GM18951 (cell line): ENCODE results near the gene RASD1.

Experiments
- POLR2A ChIP-seq: IDR thresholded peaks from 4 replicates; pipeline ENCODE4 v1.6.1; 2011; ENCODE audit warnings: mild to moderate bottlenecking; ENCODE audit not compliant: insufficient read length, insufficient read depth; ENCODE audit errors: extremely low read depth
- in situ Hi-C: fragments of 300-500 bp; cut with MboI; formaldehyde crosslinking; loops from one replicate; pipeline ENCODE4 v1.12.0; 2022; ENCODE audit warnings: low sequenced_read_pairs, mixed read lengths, inconsistent platforms; ENCODE audit not compliant: unreplicated experiment

RASD1 gene

DNA sequence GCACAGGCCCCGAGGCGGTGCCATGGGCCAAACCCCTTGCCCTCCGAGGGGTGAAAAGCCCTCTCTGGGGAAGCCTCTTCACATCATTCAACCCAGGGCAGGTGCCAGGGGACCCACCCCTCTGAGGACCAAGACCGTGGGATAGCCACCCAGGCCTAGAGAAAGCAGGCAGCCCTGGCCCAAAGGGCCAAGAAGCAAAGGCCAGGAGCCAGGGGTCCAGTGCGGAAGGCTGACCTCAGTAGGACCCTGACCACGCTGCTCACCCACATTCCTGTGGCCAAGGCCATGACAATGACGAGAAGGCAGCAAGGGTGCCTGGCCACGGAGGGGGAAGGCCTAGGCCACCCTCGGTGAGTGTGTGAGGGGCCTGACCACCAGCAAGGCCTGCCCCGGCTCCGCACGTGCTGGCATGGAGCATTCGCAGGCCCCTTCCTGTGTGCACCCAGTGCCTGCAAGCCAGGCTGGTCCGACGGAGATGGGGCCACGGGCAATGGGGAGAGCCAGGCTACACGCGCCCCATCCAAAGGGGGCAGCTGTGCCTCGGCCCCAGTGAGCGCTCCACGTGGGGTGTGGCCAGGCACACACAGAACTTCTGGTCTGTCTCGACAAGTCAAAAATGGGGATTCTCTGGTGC, 24.5 kb upstream of the RASD1 start:
- in situ Hi-C loops: no loop called here
- no peak for TF ChIP-seq POLR2A

DNA sequence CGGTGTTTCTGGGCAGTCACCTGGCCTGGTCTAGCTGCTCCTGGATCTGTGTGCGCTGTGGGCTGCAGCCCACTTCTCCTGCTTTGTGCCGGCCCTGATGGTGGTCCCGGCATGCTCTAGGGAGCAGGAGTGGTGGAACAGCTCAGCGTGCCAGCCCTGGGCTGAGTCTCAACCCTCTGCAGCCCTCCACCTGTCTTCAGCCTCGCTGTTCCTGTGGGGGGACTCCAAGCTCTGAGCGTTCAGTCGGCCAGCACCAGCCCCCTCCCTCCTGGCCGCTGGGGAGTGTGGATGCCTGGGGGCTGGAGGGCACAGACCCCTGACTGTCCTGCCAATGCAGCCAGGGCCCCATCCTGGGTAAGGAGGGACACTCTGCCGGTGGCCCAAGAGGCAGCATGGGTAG, 23.7 kb upstream of the RASD1 start:
- in situ Hi-C loops: no loop called here
- TF ChIP-seq POLR2A: no peak

DNA sequence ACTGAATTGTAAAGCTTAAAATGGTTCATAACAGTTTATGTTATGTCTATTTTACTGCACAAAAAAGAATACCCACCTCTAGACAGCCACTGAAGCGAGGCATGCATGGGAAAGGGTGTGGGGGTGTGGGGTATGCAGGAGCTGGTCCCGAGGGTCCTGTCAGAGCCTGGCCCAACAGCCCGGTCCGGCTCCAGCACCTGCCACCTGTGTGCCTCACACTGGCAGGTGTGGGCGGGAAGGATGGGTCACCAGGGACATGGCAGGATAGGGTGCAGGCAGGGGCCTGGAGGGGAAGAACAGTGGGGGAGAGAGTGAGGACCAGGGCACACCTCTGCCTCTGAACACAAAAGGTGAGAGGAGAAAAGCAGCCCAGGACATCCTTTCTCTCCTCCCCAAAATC, 22.8 kb upstream of the RASD1 start:
- no peak for TF ChIP-seq POLR2A
- in situ Hi-C loops: no loop called here

GRCh38 chr17:17518014-17518413, 21.8 kb upstream of the RASD1 start:
- in situ Hi-C loops: no loop called here
- no peak for TF ChIP-seq POLR2A

- in situ Hi-C loops: no loop called here
These were observed 20.9 kb upstream of the RASD1 start for GRCh38 chr17:17516941-17517720.

GRCh38 chr17:17515934-17516930, 20.0 kb upstream of the RASD1 start:
- in situ Hi-C loops: no loop called here
- TF ChIP-seq POLR2A: no peak

More at GRCh38 chr17:17516941-17517720, 20.9 kb upstream of the RASD1 start:
- no peak for TF ChIP-seq POLR2A

- in situ Hi-C loops: no loop called here
- TF ChIP-seq POLR2A: no peak
These were observed 19.1 kb upstream of the RASD1 start for GRCh38 chr17:17514993-17515933.

DNA sequence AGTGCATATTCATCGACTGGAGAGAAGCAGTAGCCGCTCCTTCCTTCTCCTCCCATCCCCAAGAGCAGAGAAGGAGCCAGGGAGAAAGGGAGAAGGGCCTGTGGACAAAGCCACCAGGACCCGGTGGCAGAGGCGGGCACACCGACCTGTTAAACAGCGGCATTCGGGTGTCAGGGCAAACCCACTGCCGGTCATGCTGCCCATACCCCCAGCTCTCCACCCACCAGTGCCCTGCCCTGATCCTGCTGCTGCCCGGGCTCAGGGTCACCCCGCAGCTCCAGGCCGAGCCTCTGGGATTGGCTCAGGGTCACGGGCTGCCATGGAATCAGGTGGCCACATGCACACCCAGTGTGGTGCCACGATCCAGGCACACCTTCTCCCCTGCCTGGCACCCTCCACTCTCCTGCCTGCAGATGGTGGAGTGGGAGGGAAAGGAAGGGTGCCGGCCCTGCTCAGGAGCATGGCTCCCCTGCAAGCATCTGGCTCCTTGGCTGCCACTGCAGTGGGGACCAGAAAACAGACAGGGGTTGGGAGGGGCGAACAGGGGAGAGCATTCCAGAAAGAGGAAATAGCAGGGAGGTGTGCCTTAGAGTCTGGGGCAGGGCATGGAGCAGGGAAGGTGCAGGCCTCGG, 18.3 kb upstream of the RASD1 start:
- in situ Hi-C loops: no loop called here
- no peak for TF ChIP-seq POLR2A

- TF ChIP-seq POLR2A: no peak
- in situ Hi-C loops: no loop called here
These were observed 17.4 kb upstream of the RASD1 start for GRCh38 chr17:17513626-17514025.

GRCh38 chr17:17512866-17513265, 16.7 kb upstream of the RASD1 start:
- no peak for TF ChIP-seq POLR2A

DNA sequence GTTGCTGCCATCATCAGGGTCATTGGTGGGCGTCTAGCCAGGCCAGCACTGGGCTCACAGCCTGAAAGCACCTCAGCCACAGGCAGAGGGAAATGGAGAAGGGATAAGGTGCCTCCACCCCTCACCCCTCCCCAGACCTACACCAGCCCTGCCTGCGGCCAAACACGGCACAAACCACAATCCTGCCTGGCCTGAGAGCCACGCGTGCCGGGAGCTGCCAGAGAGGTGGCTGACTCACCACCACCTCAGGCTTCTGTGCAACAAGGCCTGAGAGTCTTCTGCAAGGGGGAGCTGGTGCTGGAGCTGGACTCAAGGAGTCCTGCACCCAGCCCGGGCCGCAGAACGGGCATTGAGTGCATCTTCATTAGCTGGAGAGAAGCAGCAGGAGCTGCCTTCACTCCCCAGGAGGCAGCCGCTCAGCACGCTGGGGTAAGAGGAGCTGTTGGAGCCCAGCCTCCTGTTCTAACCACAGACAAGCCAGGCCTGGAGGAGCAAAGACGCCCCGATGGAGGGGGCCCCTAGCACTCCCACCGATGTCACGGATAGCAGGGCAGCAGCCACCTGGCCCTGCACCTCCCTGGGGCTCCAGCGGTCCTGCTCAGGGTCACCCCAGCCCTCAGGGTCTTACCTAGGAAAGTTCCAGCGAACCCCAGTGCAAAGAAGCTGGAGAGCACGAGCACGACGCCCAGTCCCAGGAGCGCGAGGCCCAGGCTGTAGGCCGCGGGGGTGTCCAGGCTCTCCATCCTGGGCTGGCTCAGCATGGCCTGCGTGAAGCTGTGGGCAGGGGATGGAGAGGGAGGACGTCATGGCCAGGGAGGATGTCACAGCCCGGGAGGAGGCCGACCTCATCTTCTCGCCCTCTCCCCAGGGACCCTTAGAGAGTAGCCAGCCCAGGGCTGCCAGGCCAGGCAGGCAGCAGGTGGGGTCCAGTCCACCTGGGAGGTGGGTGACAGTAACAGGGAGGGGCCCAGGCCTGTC, 16.0 kb upstream of the RASD1 start:
- in situ Hi-C loops: no loop called here

More at GRCh38 chr17:17512866-17513265, 16.7 kb upstream of the RASD1 start:
- in situ Hi-C loops: no loop called here

More for the DNA sequence above, 16.0 kb upstream of the RASD1 start:
- no peak for TF ChIP-seq POLR2A
